Left lung (tissue), 10 donors: ENCODE data around the gene PTPRN2. TPM values are rescaled to one million over a fixed set of nuclear protein-coding genes. Genes with fewer than 3 reads are reported as not detected.

Experiments
- ATAC-seq: fragments of 200-7000 bp; cut with Tn5 transposase; one replicate; pipeline ENCODE4 v1.9.1; 2020; ENCODE audit warnings: moderate library complexity
- DNase-seq, 4 donors: peaks; one replicate each; pipeline ENCODE4 v3.0.0-alpha.2; 2013 to 2020
- H3K27ac ChIP-seq, 2 donors: fragments of 200-600 bp; sonication (generic) in 1 of 2; one replicate each; pipeline versions ENCODE4 v1.5.0 to v1.8.0; 2020 to 2021
- H3K27me3 ChIP-seq, 2 donors: fragments of 200-600 bp; sonication (generic) in 1 of 2; one replicate each; pipeline versions ENCODE4 v1.5.0 to v1.8.0; 2020 to 2021
- H3K36me3 ChIP-seq, 2 donors: fragments of 200-600 bp; sonication (generic) in 1 of 2; one replicate each; pipeline versions ENCODE4 v1.5.0 to v1.8.0; 2020 to 2021
- H3K4me1 ChIP-seq, 2 donors: fragments of 200-600 bp; one replicate each; pipeline ENCODE4 v1.8.0; 2021
- H3K4me3 ChIP-seq, 2 donors: fragments of 200-600 bp; sonication (generic) in 1 of 2; one replicate each; pipeline versions ENCODE4 v1.5.0 to v1.8.0; 2020 to 2021; ENCODE audit warnings: mild to moderate bottlenecking in 1 of 2
- H3K9me3 ChIP-seq, 2 donors: fragments of 200-600 bp; sonication (generic) in 1 of 2; one replicate each; pipeline versions ENCODE4 v1.5.0 to v1.8.0; 2020 to 2021
- intact Hi-C, 2 donors: fragments of 100-400 bp; cut with DNase I; formaldehyde crosslinking; loops; one replicate each; pipeline versions ENCODE4 v1.11.2 to v1.14.2; 2022
- polyA plus RNA-seq, 6 donors: library from polyadenylated mRNA; unstranded; fragments of 120-200 nt; gene quantifications; one replicate each; pipeline ENCODE4 v1.2.1, GENCODE V29; 2013; ENCODE audit not compliant: insufficient read length in 6 of 6
- total RNA-seq, 2 donors: library from RNA; stranded (reverse); fragmentation: NEBNext Ultra II Directional; extraction: Animal tissue kit (Norgen Biotek cat#: 25700); gene quantifications; one replicate each; pipeline ENCODE4 v1.2.1, GENCODE V29; 2021
- TF ChIP-seq, protein P1 (sequence below), 2 donors: fragments of 200-600 bp; sonication (generic) in 1 of 2; IDR thresholded peaks; one replicate each; pipeline versions ENCODE4 v1.5.0 to v1.8.0; 2021; ENCODE audit warnings: antibody characterized with exemption in 2 of 2
- donor health status: DM: no; HTN: yes; CAD: no.
- donor health status: DM: no; HTN: no; CAD: no.

Gene PTPRN2
- total and polyA plus RNA-seq, 8 donors: 4.0 to 7.8 (median 6.8) TPM

DNA sequence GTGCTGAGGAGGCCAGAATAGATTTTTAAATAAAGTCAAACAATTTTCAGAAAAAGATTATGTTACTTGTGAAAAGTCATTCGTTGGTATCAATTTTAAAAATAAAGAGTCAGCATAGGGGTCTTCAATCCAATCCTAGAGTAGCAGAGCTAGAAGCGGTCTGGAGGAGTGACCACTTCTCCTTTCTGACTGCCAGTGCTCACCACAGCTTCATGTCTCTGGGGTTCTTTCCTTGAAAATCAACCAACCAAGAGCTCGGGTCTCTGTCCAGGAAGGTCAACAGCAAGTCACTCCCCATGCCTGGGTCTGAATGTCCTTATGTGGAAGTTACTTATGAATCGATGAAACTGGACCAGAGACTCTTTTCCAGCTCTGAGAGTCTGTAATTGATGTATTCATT, 14.3 kb downstream of the PTPRN2 start:
- H3K4me1 ChIP-seq: no peaks in the 10 kb centered on the region
- no peak overlapping the region for H3K4me3 ChIP-seq
- peaks cover 21 to 32% of the 10 kb centered on the region in 2 donors for H3K27me3 ChIP-seq
- ATAC-seq (no peak), DNase-seq (no peak)
- TF ChIP-seq, protein P1, sequence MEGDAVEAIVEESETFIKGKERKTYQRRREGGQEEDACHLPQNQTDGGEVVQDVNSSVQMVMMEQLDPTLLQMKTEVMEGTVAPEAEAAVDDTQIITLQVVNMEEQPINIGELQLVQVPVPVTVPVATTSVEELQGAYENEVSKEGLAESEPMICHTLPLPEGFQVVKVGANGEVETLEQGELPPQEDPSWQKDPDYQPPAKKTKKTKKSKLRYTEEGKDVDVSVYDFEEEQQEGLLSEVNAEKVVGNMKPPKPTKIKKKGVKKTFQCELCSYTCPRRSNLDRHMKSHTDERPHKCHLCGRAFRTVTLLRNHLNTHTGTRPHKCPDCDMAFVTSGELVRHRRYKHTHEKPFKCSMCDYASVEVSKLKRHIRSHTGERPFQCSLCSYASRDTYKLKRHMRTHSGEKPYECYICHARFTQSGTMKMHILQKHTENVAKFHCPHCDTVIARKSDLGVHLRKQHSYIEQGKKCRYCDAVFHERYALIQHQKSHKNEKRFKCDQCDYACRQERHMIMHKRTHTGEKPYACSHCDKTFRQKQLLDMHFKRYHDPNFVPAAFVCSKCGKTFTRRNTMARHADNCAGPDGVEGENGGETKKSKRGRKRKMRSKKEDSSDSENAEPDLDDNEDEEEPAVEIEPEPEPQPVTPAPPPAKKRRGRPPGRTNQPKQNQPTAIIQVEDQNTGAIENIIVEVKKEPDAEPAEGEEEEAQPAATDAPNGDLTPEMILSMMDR (IDR thresholded peaks at IDR 0.05): no peak
- H3K9me3 ChIP-seq: no peaks in the 10 kb centered on the region
- intact Hi-C loops: no loop called here
- no peak overlapping the region for H3K27ac ChIP-seq
- H3K36me3 ChIP-seq: no peaks in the 10 kb centered on the region

DNA sequence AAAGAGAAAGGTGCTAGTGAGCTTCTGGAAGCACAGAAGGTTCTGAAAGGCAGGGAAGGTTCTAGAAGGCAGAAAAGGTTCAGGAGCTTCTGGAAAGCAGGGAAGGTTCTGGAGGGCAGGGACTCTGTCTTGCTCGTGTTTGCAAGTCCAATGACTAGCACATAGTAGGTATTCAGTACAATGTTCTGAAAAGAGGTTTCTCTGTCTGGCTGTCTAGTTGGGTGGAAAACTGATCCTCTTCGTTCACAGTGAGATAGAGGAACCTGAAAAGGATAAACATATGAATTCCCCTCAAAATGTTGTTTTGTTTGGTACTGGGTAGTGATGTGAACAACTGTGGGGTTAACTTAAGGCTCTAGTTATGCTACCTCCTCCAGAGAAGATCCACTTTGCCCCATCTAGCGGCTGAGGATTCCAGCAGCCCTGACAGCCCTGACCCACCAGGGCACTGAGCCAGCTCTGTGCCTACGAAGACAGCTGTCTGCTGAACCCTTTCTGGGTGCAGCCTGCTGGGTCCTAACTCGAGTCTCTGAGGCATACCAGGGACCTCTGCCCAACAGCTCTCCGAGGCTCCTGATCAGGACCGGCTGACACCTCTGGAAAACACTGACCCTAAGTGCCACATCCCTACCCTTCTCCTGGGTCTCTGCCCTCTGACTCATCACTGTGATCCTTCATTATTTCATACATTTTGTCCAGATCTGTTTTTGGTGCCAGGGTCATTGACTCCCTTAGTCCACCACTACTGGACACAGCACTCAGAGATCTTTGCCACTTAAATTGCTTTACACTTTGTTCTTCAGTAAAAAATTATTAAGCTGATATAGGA, 15.4 kb downstream of the PTPRN2 start:
- ATAC-seq: no peak
- intact Hi-C loops: no loop called here

DNA sequence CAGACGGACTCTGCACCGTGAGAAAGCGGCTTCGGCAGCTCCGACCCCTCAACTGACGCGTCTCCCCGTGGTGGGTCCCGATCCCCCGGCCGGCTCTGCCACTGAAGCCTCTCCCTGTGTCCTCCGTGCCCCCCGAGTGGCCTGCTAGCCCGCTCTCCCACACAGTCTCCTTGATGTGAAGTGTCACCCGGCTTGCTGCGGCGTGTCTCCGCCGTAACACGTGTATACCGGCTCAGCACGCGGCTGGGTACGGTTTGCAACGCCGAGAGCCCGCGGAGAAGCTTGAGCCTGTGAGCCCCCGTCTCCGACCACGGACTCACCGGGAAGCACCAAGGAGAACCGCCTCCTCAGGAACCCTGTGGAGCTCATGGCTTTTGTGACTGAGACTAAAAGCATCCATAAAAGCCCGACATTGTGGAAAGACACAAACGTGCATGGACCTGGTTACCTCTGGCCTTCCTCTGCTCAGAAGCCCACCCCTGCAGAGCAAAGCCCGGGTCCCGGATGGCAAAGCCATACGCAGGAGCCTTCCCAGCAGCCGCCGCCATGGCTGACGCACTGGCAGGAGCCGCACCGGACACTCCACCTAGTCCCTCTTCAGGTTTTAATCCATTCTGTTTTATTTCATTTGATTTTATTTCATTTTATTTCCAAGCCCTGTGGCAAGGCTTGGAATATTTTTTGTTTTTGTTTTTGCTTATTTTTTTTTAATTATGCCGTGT, 17.0 kb downstream of the PTPRN2 start:
- ATAC-seq (no peak), DNase-seq (no peak)
- Histone ChIP-seq H3K27ac (no peak overlapping the region), H3K4me3 (no peak overlapping the region), H3K36me3 (no peaks in the 10 kb centered on the region), H3K27me3 (peaks cover 21 to 48% of the 10 kb centered on the region in 2 donors), H3K9me3 (no peaks in the 10 kb centered on the region), H3K4me1 (no peaks in the 10 kb centered on the region)
- intact Hi-C loops: no loop called here
- TF ChIP-seq, protein P1 (IDR thresholded peaks at IDR 0.05): no peak

More for the DNA sequence above, 15.4 kb downstream of the PTPRN2 start:
- peak in 1 of 4 donors; percentile 60 for DNase-seq
- H3K9me3 ChIP-seq: no peaks in the 10 kb centered on the region
- H3K4me1 ChIP-seq: no peaks in the 10 kb centered on the region
- TF ChIP-seq, protein P1 (IDR thresholded peaks at IDR 0.05): no peak
- no peaks in the 10 kb centered on the region for H3K36me3 ChIP-seq
- H3K27ac ChIP-seq: no peak overlapping the region
- H3K4me3 ChIP-seq: no peak overlapping the region
- H3K27me3 ChIP-seq: peaks cover 21 to 43% of the 10 kb centered on the region in 2 donors

DNA sequence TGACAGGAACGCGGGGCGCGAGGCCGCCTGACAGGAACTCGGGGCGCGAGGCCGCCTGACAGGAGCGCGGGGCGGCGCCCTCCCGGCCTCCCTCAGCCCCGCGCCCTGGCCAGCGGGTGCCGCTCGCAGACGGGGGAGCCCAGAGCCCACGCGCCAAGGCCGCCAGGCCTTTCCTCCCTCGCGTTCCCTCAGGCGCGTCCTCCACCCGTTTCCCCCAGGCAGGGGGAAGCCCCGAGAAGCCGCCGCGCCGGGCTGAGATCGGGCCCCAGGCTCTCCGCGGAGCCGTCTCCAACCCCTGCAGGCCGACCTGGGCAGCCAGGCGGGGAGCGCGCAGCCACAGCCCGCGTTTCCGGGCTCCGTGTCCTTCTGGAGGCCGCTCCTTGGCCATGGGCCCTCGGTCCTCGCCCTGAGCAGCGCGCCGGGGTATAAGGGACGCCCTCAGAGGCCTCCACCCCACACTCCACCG, 17.7 kb downstream of the PTPRN2 start:
- H3K9me3 ChIP-seq: no peaks in the 10 kb centered on the region
- no peaks in the 10 kb centered on the region for H3K36me3 ChIP-seq
- peaks cover 21 to 48% of the 10 kb centered on the region in 2 donors for H3K27me3 ChIP-seq
- no peak overlapping the region for H3K27ac ChIP-seq
- TF ChIP-seq, protein P1 (IDR thresholded peaks at IDR 0.05): no peak
- intact Hi-C loops: no loop called here
- ATAC-seq (peak; percentile 71), DNase-seq (no peak)
- no peaks in the 10 kb centered on the region for H3K4me1 ChIP-seq
- H3K4me3 ChIP-seq: no peak overlapping the region
